WERI-Rb-1 (cell line): ENCODE data around the gene SBNO2.
A peak's percentile ranks its signal among the peaks of the same experiment; 100 is the strongest.

Experiments
- DNase-seq: peaks from one replicate; pipeline ENCODE4 v3.0.0-alpha.2; 2020
- H3K27ac ChIP-seq: fragments of 250-450 bp; sonication (Bioruptor Pico); 2 replicates; pipeline ENCODE4 v1.5.1; 2020; ENCODE audit warnings: mild to moderate bottlenecking, moderate library complexity
- H3K27me3 ChIP-seq: fragments of 250-450 bp; sonication (Bioruptor Pico); 2 replicates; pipeline ENCODE4 v1.5.1; 2021; ENCODE audit warnings: mild to moderate bottlenecking, low read depth, moderate library complexity; ENCODE audit not compliant: insufficient read depth, severe bottlenecking
- H3K36me3 ChIP-seq: fragments of 250-450 bp; sonication (Bioruptor Pico); 2 replicates; pipeline ENCODE4 v1.5.1; 2020; ENCODE audit warnings: mild to moderate bottlenecking, moderate library complexity
- H3K4me3 ChIP-seq: 2 replicates; pipeline ENCODE4 v1.5.1; 2011; ENCODE audit warnings: low read depth, mild to moderate bottlenecking, control low read depth, low read length
- H3K9me3 ChIP-seq: fragments of 250-450 bp; sonication (Bioruptor Pico); 2 replicates; pipeline ENCODE4 v1.5.1; 2021; ENCODE audit warnings: mild to moderate bottlenecking, moderate library complexity; ENCODE audit not compliant: severe bottlenecking
- CTCF ChIP-seq: IDR thresholded peaks from 2 replicates; pipeline ENCODE4 v1.5.1; 2011; ENCODE audit warnings: low read depth, mild to moderate bottlenecking, control low read depth, inconsistent platforms, low read length

The SBNO2 gene

DNA sequence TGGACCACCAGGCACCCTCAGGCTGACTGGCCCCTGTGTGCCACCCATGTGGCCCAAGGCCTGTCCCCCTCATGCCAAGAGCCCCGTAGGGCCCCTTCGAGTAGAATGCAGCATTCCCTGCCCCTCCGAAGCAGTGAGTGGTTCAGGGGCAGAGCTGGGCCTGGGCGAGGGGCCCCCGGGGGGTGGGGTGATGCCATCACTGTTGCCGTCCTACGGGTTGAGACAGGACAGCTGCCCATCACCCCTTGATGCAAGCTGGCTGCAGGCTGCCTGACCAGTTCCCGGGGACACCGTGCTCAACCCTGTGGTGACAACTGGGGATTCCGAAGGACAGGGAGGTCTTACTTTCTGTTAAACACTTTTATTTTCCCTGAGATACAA, 4.7 kb downstream of the SBNO2 start:
- Histone ChIP-seq H3K27me3 (no peaks in the 10 kb centered on the region), H3K9me3 (peaks cover 4% of the 10 kb centered on the region), H3K27ac (no peak overlapping the region), H3K36me3 (peaks cover 3% of the 10 kb centered on the region; the same call in 1 of the 2 replicates), H3K4me3 (no peak overlapping the region)
- no peak for DNase-seq
- no peak for TF ChIP-seq CTCF

GRCh38 chr19:1168572-1169410, 5.3 kb downstream of the SBNO2 start:
- Histone ChIP-seq H3K36me3 (peaks cover 3% of the 10 kb centered on the region; the same call in 1 of the 2 replicates), H3K9me3 (peaks cover 4% of the 10 kb centered on the region), H3K4me3 (no peak overlapping the region), H3K27ac (no peak overlapping the region), H3K27me3 (no peaks in the 10 kb centered on the region)
- no peak for TF ChIP-seq CTCF
- DNase-seq = no peak

- no peaks in the 10 kb centered on the region for H3K27me3 ChIP-seq
- no peak for TF ChIP-seq CTCF
- H3K27ac ChIP-seq = no peak overlapping the region
- peaks cover 3% of the 10 kb centered on the region; the same call in 1 of the 2 replicates for H3K36me3 ChIP-seq
- H3K4me3 ChIP-seq = no peak overlapping the region
- no peak for DNase-seq
- peaks cover 4% of the 10 kb centered on the region for H3K9me3 ChIP-seq
Observed at GRCh38 chr19:1167687-1168571, 6.1 kb downstream of the SBNO2 start.

- peaks cover 4% of the 10 kb centered on the region for H3K9me3 ChIP-seq
- TF ChIP-seq CTCF = no peak
- no peak overlapping the region for H3K4me3 ChIP-seq
- H3K36me3 ChIP-seq = peaks cover 3% of the 10 kb centered on the region; the same call in 1 of the 2 replicates
- H3K27ac ChIP-seq = peak overlapping the region; percentile 82
- H3K27me3 ChIP-seq = no peaks in the 10 kb centered on the region
- no peak for DNase-seq
Observed at GRCh38 chr19:1166872-1167573, 7.0 kb downstream of the SBNO2 start.

- peaks cover 3% of the 10 kb centered on the region; the same call in 1 of the 2 replicates for H3K36me3 ChIP-seq
- TF ChIP-seq CTCF = no peak
- DNase-seq = no peak
Observed at GRCh38 chr19:1164684-1165531, 9.2 kb downstream of the SBNO2 start.

More at GRCh38 chr19:1164684-1165531, 9.2 kb downstream of the SBNO2 start:
- no peaks in the 10 kb centered on the region for H3K27me3 ChIP-seq
- H3K4me3 ChIP-seq = no peak overlapping the region
- peaks cover 4% of the 10 kb centered on the region for H3K9me3 ChIP-seq
- H3K27ac ChIP-seq = no peak overlapping the region
